ENCODE results near the gene SPOP.
"Not testable (repeated sequence)": the region's sequence is repeated elsewhere in the genome, so short reads cannot be mapped to it uniquely, and the experiment has no call there.

SPOP gene

GRCh38 chr17:49646391-49647255 lies 31.3 kb downstream of the SPOP start:
- DNase-seq, result no peak

GRCh38 chr17:49646056-49646390 lies 31.9 kb downstream of the SPOP start:
- DNase-seq, result not testable (repeated sequence)

- DNase-seq, result no peak
Measured at GRCh38 chr17:49645654-49646053, 32.2 kb downstream of the SPOP start.

- no peak for DNase-seq
Measured at GRCh38 chr17:49640556-49640955, 37.3 kb downstream of the SPOP start.

GRCh38 chr17:49638818-49639217 lies 39.1 kb downstream of the SPOP start:
- DNase-seq, result no peak

- no peak for DNase-seq
Measured at GRCh38 chr17:49637739-49638138, 40.2 kb downstream of the SPOP start.

GRCh38 chr17:49637050-49637449 lies 40.8 kb downstream of the SPOP start:
- DNase-seq, result no peak

- no peak for DNase-seq
Measured at GRCh38 chr17:49635121-49635520, 42.8 kb downstream of the SPOP start.

- no peak for DNase-seq
Measured at GRCh38 chr17:49634485-49634860, 43.4 kb downstream of the SPOP start.

GRCh38 chr17:49633762-49634484 lies 44.0 kb downstream of the SPOP start:
- no peak for DNase-seq

GRCh38 chr17:49633250-49633649 lies 44.6 kb downstream of the SPOP start:
- no peak for DNase-seq

GRCh38 chr17:49632201-49632600 lies 45.7 kb downstream of the SPOP start:
- no peak for DNase-seq

- no peak for DNase-seq
Measured at GRCh38 chr17:49631496-49631895, 46.4 kb downstream of the SPOP start.

- DNase-seq, result no peak
Measured at GRCh38 chr17:49630113-49630900, 47.6 kb downstream of the SPOP start.

GRCh38 chr17:49629447-49629846 lies 48.5 kb downstream of the SPOP start:
- DNase-seq, result no peak

GRCh38 chr17:49624896-49625295 lies 53.0 kb downstream of the SPOP start:
- no peak for DNase-seq

GRCh38 chr17:49621946-49622529 lies 55.9 kb downstream of the SPOP start:
- DNase-seq, result no peak

- no peak for DNase-seq
Measured at GRCh38 chr17:49621420-49621819, 56.5 kb downstream of the SPOP start.

GRCh38 chr17:49618028-49618611 lies 59.8 kb downstream of the SPOP start:
- no peak for DNase-seq

GRCh38 chr17:49616601-49617131 lies 61.2 kb downstream of the SPOP start:
- no peak for DNase-seq

GRCh38 chr17:49616086-49616485 lies 61.8 kb downstream of the SPOP start:
- no peak for DNase-seq

GRCh38 chr17:49613182-49613800 lies 64.6 kb downstream of the SPOP start:
- DNase-seq, result no peak

All from DMS153 (cell line).